T-helper 2 cell (primary cell): ENCODE measurements around the gene OR51T1.
"Not testable (repeated sequence)": the region's sequence is repeated elsewhere in the genome, so short reads cannot be mapped to it uniquely, and the experiment has no call there.

Source experiments
- DNase-seq, 5 experiments: peaks; one replicate each; pipeline versions ENCODE4 v3.0.0 to v3.0.0-alpha.2; 2012 to 2022
- total RNA-seq, 2 donors: gene quantifications; one replicate each; lab custom pipeline; 2026; lab: John Stamatoyannopoulos, UW

The OR51T1 gene, protein sequence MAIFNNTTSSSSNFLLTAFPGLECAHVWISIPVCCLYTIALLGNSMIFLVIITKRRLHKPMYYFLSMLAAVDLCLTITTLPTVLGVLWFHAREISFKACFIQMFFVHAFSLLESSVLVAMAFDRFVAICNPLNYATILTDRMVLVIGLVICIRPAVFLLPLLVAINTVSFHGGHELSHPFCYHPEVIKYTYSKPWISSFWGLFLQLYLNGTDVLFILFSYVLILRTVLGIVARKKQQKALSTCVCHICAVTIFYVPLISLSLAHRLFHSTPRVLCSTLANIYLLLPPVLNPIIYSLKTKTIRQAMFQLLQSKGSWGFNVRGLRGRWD
- 0 reads per million in 2 donors for total RNA-seq

DNA sequence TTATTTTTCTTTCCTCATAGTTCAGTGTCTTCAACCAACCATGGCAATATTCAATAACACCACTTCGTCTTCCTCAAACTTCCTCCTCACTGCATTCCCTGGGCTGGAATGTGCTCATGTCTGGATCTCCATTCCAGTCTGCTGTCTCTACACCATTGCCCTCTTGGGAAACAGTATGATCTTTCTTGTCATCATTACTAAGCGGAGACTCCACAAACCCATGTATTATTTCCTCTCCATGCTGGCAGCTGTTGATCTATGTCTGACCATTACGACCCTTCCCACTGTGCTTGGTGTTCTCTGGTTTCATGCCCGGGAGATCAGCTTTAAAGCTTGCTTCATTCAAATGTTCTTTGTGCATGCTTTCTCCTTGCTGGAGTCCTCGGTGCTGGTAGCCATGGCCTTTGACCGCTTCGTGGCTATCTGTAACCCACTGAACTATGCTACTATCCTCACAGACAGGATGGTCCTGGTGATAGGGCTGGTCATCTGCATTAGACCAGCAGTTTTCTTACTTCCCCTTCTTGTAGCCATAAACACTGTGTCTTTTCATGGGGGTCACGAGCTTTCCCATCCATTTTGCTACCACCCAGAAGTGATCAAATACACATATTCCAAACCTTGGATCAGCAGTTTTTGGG is at the start of gene OR51T1:
OR51T1 (plus strand) TSS at position 41 of the 641 bp plus-strand sequence; CDS start at position 41, 0 bp downstream.
- no peak for DNase-seq

DNA sequence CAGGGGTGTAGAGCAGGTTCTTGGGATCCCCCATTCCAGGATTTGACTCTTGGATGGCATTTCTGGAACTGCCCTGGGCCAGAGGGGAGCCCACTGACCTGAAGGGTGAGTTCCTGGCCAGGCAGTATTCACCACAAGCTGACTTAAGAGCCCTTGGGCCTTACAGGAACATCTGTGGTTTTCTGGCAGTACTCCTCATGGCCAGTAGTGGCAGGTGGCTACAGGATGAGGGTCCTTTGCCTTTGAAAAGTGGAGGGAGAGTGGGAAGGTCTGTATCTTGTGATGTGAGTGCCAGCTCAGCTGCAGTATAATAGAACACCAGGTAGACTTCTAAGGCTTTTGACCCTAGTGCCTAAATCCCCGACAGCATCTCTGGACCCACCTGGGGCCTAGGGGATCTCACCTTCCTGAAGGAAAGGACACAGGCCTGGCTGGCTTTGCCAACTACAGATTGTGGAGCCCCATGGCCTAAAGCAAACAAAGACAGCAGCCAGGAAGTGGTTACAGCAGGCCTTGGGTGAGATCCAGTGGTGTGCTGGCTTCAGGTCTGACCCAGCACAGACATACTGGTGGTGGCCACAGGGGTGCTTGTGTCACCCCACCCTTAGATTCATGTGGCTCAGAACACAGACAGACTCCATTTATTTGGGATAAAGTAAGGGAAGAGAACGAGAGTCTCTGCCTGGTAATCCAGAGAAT is 41.7 kb upstream of the OR51T1 start:
- no peak for DNase-seq

DNA sequence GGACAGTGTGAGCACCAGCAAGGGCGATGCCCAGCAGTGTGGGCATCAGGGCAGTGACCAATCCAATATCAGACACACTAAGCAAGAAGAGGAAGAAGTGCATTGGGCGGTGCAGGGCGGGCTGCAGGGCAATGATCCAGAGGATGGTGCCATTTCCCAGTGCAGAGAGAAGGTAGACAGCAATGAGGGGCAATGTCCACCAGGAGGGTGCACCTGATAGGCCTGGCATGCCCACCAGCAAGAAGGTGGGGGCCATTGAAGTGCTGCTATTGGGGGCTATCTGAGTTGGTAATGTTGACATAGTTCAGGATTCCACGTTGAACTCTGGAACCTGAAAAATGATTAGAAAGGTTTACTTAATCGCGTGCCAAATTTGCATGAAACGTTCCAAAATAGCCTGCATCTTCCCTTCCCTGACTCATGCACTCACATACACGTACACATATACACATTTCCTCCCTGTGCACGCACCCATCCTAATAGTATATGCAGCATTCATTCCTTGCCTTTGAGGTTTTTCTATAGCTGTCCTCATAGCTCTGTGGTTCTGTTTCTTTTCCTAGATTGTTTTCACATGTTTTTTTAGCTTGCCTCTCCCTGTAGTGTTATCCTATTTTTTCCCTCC is 32.7 kb upstream of the OR51T1 start, which contains the start of gene OR51S1:
OR51S1 (minus strand) TSS at position 301 of the 625 bp plus-strand sequence; CDS start at position 301, 0 bp downstream.
- DNase-seq, result no peak

DNA sequence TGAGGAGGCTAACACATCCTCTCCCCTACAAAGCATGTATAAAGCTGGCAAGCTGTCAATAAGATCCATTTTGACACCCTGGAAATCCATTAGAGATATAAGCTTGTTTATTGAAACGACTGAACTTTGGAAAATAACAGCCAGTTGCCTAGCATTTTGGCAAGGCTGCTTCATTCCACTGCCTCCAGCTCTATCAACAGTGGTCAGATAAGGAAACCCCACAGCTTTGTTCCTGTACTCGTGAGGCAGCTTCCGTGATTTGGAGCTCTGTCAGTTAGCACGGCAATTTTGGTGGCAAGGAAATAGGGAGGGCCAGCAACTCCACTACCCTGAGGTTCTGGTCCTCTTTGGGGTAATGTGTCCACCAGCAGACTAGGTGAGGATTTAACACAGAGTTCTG is 30.7 kb upstream of the OR51T1 start:
- no peak for DNase-seq

DNA sequence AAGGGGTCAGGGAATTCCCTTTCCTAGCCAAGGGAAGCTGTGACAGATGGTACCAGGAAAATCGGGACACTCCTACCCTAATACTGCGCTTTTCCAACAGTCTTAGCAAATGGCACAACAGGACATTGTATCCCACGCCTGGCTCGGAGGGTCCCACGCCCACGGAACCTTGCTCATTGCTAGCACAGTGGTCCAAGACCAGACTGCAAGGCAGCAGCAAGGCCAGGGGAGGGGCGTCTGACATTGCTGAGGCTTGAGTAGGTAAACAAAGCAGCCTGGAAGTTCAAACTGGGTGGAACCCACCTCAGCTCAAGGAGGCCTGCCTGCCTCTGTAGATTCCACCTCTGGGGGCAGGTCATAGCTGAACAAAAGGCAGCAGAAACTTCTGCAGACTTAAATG is 27.4 kb upstream of the OR51T1 start:
- not testable (repeated sequence) for DNase-seq

DNA sequence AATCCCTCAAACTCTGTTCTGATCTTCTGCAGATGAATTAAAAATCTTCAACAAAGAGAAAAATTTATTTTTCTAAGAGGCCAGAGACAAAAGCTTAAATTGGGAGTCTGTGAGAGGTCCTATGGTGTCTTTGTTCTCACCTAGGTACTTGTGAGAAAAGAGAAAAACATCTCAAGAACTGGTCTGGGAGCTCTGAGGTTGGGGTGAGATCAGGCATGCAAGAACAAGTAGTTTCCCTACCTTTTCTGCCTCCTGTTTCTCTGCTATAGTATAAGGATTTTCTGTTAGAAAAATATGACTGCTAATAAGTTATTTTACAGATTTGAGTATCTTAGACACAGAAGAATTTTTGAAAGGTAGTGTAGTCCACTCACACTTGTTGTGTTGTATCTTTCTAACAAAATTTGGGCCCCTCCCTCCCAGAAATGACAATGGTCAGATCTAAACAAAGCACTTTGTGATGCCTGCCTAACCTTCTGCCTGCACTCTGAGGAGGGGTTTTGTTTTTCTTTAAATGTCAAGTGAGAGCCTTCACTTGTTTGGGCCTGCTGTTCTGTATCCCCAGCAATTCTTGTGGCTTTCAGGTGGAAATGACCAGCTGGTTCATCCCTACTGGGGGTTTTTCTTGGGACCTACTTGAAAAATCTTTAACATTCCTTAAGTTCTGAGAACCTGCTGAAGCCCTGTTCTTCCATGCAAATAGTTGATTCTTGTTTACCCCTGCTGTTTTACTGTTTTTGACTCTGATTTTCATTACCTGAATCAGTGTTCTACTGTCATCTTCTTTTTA is 19.1 kb upstream of the OR51T1 start:
- no peak for DNase-seq

DNA sequence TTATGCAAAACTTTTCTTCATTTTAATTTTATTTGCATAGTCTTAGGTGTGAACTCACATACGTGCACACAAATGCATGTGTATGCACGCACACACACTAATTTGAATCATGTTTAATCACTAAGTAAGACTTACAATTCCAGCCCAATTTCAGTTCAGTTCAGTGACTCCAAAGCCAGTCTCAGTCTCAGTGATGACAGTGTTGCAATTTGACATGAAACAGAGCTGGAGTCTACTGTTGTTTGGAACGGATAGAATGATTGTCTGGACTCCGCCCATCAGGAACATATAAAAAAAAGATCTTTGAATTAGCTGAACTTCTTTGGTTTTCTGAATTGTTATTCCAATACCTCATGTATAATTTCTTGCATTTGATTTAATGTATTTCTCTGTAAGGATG is 17.8 kb upstream of the OR51T1 start:
- no peak for DNase-seq

DNA sequence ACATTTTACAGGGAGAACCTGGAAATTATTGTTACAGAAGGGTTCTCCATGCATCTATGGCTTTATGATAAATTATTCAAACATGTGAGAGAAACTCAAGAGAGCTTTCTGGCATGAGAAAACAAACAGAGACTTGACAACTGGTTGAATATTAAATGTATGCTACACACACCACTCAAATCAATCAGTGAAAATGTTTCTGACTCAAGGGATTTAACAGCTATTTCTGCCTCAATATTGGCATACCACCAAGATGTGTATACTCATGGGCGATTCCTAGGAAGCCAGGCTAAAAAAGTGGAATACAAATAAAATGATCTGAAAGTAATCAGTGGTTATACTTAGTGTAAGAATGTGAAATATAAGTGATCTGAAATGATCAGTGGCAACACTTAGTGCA is 15.8 kb upstream of the OR51T1 start:
- DNase-seq, result no peak

DNA sequence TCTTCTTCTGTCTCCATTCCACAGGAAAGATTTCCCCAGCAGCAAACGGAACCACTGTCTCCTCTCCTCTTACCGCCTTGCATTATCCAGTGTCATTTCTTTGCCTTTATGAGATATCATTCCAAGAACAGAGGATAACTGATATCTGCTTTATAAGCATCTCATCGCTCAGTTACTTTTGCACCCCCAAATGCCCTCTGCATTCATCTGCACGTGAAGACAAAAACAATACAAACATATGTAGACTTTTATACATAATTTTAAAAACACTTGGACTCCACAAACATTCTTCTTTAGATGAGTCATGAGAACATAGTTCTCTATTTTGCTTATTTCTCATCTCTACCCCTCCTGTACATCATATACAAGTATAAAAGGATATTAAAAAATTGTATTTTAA is 512 bp upstream of the OR51T1 start:
- DNase-seq, result no peak

DNA sequence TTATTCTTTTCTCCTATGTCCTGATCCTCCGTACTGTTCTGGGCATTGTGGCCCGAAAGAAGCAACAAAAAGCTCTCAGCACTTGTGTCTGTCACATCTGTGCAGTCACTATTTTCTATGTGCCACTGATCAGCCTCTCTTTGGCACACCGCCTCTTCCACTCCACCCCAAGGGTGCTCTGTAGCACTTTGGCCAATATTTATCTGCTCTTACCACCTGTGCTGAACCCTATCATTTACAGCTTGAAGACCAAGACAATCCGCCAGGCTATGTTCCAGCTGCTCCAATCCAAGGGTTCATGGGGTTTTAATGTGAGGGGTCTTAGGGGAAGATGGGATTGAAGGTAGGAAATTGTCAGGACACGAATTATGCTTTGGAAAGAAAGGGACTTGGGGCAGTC is 843 bp downstream of the OR51T1 start:
- no peak for DNase-seq

DNA sequence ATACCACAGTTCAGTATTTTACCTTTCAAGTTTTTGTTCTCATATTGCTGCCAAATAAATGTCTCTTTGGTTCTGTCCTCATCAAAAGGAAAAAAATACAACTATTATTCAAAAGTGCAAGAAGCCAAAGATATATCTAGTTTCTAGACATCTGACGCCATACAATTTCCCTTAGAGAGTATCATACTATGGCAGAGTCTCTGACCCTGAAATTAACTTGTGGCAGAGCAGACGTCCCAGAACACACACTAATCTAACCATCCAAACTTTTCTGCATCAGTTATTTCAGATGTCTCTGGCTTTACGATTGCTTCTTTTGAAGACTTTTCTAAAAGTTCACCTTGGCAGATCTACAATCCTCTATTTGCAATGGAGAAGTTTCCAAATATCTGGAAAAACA is 2.7 kb downstream of the OR51T1 start:
- no peak for DNase-seq

DNA sequence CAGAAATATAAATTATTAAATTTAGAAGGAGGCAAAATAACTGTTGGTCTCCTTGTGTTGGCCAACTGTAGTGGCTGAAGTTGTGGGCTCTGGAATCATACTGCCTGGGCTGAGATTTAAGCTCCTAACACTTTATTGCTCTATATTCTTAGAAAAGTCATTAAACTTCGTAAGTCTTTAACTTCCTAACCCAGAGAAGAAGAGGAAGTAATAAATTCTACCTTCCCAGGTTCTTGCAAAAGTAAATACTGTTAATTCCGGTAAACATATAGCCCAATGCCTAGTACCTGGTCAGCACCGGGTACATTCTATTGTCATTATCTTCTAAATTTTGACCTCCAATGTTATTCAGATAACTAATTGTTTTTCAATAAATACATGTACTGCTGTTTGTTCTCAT is 4.5 kb downstream of the OR51T1 start:
- no peak for DNase-seq

DNA sequence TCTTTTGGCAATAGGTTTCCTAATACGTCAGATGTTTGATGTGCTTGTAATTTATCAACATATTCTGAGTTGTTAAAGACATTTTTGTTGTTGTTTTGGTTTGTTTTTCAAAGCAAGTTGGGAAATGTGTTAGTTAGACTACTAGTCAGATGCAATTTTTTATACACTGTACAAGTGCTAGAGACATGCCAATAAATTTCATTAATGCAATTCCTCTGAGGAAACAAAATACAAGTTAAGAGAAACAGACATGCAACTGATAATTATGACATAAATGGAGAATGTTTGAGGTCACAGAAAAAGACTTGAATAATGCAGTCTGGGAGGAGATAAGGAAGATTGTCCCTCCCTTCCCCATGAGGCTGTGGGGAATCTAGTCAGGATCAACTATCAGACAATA is 5.9 kb downstream of the OR51T1 start:
- no peak for DNase-seq

DNA sequence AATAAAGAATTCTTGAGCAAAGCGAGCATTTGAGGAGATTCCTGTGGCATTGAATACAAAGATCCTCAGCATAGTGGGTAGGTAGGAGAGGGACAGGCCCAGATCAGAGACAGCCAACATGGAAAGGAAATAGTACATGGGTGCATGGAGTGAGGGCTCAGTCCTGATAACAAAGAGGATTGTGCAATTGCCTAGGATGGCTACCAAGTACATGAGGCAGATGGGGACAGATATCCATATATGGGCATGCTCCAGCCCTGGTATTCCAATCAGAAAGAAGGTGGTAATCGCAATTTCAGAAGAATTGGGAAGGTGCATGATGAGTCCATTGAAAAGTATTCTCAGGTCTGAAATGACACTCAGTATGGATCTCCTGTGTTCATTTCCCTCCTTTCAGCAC is 8.6 kb downstream of the OR51T1 start:
- no peak for DNase-seq

DNA sequence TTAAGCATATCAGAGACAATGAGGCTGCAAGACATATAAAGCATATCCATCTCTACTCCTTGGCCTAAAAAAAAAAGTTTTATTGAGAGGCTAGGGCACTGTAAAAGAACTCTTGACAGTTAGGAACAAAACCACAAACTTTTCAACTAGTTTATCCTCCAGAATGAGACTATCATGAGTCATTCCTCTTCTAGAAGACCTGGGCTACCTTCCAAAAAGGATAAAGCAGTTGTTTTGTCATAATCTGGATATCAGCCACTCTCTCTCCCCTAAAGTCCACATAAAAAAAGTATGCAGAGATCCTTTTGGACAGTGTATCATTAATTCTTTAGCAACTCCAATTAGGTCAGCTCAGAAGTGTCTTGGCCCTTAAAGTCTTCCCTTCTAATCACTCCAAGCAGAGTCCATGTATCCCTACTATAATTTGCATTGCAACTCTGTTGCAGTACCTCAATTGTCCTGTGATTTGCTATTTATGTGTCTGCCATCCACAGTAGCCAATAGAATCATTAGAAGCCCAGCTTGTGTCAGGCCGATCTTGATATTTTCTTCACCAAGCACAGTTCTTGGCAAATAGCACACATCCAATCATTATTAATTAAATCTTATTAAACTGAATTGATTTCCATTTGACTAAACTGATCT is 10.4 kb downstream of the OR51T1 start:
- no peak for DNase-seq

DNA sequence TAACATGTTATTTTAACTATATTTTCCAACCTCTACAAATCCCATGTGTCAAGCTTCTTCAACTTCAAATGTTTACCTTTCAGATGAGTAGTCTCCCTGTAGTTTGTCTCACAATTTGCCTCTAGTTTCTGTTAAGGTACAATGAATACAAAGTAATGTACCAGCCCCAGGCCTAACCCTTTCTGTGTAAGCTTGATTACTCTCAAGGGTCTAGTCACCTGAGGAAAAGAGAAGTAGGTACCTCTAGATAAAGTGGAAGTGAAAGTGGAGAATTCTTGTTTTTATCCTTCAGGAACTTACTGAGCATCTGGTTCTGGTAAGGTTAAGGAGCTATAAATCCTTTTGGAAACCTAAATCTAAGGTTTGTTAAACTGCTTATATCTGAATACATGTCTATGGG is 21.8 kb downstream of the OR51T1 start, which contains the start of gene OR51A7:
OR51A7 (plus strand) TSS at position 300 of the 400 bp plus-strand sequence. CDS start 3,587 bp downstream, outside the sequence.
- no peak for DNase-seq

DNA sequence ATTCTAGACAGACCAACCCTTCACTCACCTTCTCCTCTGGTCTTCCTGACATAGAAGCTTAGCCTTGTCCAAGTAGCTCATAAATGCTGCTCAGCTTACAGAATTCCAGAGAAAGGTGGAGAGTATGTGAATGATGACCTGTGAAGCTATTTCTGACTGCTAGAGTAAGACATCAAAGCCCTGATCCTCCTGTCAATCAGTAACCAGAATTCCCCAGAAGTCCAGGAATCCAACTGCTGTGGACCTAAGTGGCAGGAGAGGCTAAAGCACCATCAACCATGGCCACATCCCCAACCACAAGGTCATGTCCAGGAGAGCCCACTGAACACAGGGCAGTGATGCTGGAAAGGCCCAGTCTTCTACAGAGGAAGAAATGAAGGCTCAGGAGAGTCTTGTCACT is 34.9 kb downstream of the OR51T1 start:
- no peak for DNase-seq

DNA sequence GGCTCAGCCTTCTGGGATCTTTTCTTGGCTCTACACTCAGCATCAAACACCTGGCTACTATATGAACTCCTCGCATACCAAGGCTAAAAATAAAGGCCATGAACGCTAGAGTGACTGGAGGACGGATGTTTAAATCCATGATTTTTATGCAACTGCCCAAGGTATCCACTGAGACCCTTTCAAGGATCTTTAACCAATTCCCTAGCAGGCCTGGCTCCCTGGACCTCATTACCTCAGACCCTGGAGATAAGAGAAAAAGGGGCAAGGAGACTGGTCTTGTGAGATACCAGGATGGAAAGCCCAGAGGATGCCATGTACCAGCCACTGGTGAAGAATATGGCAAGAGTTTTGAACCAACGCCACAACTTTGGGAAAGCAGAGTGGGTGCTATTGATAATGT is 37.5 kb downstream of the OR51T1 start, which contains the start of gene OR51G2:
OR51G2 (minus strand) TSS at position 101 of the 400 bp plus-strand sequence. CDS start 3,687 bp downstream, outside the sequence.
- no peak for DNase-seq

DNA sequence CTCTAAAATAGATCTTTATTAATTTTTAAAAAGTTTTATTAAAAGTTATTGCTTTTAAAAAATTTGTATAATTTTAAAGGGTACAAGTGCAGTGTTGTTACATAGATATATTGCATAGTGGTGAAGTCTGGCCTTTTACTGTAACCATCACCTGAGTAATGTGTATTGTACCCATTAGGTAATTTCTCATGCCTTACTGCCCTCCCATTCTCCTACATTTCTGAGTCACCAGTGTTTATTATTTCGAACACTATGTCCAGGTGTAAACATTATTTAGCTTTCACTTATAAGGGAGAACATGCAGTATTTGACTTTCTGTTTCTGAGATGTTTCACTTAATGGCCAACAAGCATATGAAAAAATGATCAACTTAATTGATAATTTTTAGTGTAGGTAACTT is 40.1 kb downstream of the OR51T1 start:
- DNase-seq, result no peak

DNA sequence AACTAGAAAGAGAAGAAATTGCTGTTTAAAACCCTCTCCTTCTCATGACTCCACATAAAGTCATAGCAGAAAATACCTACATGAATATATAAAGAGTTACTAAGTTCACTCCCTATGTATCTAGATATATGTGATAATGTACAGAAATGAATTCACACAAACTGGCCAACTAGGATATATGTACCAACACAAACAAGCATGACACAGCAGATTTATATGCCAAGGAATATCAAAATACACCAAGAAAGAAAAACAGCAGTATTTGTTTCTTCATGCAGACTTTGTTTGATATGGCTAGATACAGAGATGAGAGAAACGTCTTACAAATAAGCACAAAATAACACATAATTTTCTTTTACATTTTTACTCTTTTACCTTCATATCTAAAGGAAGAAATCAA is 40.6 kb downstream of the OR51T1 start:
- no peak for DNase-seq

DNA sequence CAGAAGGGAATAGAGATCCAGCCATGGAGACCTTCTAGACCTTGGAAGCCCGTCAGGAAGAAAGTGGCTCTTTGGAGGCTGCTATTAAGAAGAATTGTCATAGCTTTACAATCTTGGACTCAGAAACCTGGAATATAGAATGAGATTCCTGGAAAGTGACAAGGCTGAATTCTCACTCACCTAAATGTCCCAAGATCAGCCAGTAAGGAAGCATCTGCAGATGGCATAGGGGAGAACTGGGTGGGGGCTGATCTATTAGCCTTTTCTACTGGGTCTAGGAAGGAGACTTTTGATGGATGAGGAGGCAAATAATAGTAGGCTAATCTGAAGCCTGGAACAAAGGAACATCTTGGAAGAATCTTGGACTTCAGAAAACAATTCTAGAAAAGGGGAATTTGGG is 42.5 kb downstream of the OR51T1 start, which contains the start of gene OR51G1:
OR51G1 (minus strand) TSS at position 101 of the 400 bp plus-strand sequence; CDS start at position 101, 0 bp downstream.
- DNase-seq, result no peak
